ENCODE results near the gene PTBP2.
"Not testable (repeated sequence)": the region's sequence is repeated elsewhere in the genome, so short reads cannot be mapped to it uniquely, and the experiment has no call there.

The PTBP2 gene

DNA sequence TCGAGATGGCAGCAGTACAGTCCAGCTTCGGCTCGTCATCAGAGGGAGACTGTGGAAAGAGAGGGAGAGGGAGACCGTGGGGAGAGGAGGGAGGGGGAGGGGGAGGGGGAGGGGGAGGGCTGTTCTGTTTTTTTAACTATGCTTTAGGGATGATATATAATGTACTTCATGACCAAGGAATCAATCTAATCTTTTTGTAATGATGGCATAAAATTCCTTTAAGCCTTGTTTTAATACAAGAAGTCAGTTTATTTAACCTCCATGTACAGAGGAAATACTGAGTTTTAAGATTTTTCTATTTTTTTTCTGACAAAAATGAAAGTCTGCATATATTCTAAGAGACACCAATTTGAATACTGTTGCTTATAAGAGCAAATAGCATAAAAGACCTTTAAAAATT is 41.9 kb downstream of the PTBP2 start:
- Histone ChIP-seq H3K9me3 (ENCODE audit: control insufficient read depth in 2 of 2, low read length in 2 of 2) (no peaks in the 10 kb centered on the region), H3K36me3 (ENCODE audit: control insufficient read depth in 2 of 2, insufficient read depth in 2 of 2, low read length in 2 of 2) (no peaks in the 10 kb centered on the region), H3K9ac (ENCODE audit: low read depth in 1 of 2, low read length in 2 of 2) (no peak overlapping the region), H3K4me3 (ENCODE audit: low read length in 2 of 2) (no peak overlapping the region), H3K4me1 (ENCODE audit: control insufficient read depth in 2 of 2, insufficient read depth in 2 of 2, low read length in 2 of 2) (no peaks in the 10 kb centered on the region), H3K27ac (ENCODE audit: low read depth in 2 of 2, low read length in 2 of 2) (no peak overlapping the region), H3K27me3 (ENCODE audit: control insufficient read depth in 2 of 2, insufficient read depth in 2 of 2, low read length in 2 of 2) (no peaks in the 10 kb centered on the region)

DNA sequence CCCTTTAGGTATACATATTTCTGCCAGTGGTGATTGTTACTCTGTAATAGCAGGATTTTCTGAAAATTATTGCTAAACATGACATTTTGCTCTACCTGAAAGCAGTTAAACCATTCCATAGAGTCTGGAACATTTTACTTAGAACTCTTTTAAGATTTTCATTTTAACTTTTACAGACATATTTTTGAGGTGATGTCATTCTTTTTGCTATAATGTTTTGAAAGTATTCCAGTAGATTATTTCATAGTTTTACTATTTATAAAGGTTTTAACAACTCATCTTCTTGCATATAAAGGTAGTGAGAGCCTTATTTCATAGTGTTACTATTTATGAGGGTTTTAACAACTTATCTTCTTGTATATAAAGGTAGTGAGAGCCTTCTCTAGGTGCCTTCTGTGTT is 42.9 kb downstream of the PTBP2 start:
- Histone ChIP-seq H3K36me3 (ENCODE audit: control insufficient read depth in 2 of 2, insufficient read depth in 2 of 2, low read length in 2 of 2) (no peaks in the 10 kb centered on the region), H3K4me1 (ENCODE audit: control insufficient read depth in 2 of 2, insufficient read depth in 2 of 2, low read length in 2 of 2) (no peaks in the 10 kb centered on the region), H3K4me3 (ENCODE audit: low read length in 2 of 2) (no peak overlapping the region), H3K27ac (ENCODE audit: low read depth in 2 of 2, low read length in 2 of 2) (no peak overlapping the region), H3K9me3 (ENCODE audit: control insufficient read depth in 2 of 2, low read length in 2 of 2) (no peaks in the 10 kb centered on the region), H3K9ac (ENCODE audit: low read depth in 1 of 2, low read length in 2 of 2) (no peak overlapping the region), H3K27me3 (ENCODE audit: control insufficient read depth in 2 of 2, insufficient read depth in 2 of 2, low read length in 2 of 2) (no peaks in the 10 kb centered on the region)

DNA sequence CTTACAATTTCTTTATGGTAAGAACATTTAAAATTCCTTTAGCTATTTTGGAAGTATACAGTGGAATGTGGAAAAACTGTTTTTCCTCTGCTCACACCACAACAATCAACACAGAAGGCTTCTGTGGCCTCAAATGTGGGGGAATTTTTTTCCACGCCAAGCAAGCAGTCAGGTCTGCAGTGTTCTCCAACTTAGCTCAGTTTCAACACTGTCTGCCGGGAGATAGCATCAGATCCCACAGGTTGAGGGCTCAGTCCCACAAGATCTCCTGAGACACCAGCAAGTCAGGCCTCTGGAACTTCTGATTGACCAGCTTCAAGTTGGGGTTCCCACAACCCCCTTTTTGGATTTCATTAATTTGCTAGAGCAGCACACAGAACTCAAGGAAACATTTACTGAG is 50.3 kb downstream of the PTBP2 start:
- Histone ChIP-seq H3K4me3 (ENCODE audit: low read length in 2 of 2) (no peak overlapping the region), H3K4me1 (ENCODE audit: control insufficient read depth in 2 of 2, insufficient read depth in 2 of 2, low read length in 2 of 2) (no peaks in the 10 kb centered on the region), H3K27me3 (ENCODE audit: control insufficient read depth in 2 of 2, insufficient read depth in 2 of 2, low read length in 2 of 2) (no peaks in the 10 kb centered on the region), H3K9me3 (ENCODE audit: control insufficient read depth in 2 of 2, low read length in 2 of 2) (no peaks in the 10 kb centered on the region), H3K9ac (ENCODE audit: low read depth in 1 of 2, low read length in 2 of 2) (no peak overlapping the region), H3K36me3 (ENCODE audit: control insufficient read depth in 2 of 2, insufficient read depth in 2 of 2, low read length in 2 of 2) (peaks cover 9 to 10% of the 10 kb centered on the region in 2 donors), H3K27ac (ENCODE audit: low read depth in 2 of 2, low read length in 2 of 2) (no peak overlapping the region)

DNA sequence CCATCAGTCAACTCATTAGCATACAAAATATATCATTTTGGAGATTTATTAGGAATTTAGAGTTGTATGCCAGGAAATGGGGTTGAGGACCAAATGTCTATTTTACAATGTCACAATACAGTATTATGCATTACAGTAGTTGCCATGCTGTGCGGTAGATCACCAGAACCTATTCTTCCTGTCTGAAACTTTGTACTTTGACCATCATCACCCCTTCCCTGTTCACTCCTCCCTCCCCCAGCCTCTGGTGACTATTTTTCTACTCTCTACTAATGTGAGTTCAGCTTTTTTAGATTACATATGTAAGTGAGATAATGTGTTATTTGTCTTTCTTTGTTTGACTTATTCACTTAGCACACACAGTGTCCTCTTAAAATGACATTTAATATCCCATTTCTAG is 50.8 kb downstream of the PTBP2 start:
- no peaks in the 10 kb centered on the region for H3K4me1 ChIP-seq (ENCODE audit: control insufficient read depth in 2 of 2, insufficient read depth in 2 of 2, low read length in 2 of 2)
- H3K27ac ChIP-seq (ENCODE audit: low read depth in 2 of 2, low read length in 2 of 2), result no peak overlapping the region
- no peak overlapping the region for H3K4me3 ChIP-seq (ENCODE audit: low read length in 2 of 2)
- H3K27me3 ChIP-seq (ENCODE audit: control insufficient read depth in 2 of 2, insufficient read depth in 2 of 2, low read length in 2 of 2), result no peaks in the 10 kb centered on the region
- H3K9ac ChIP-seq (ENCODE audit: low read depth in 1 of 2, low read length in 2 of 2), result no peak overlapping the region
- H3K36me3 ChIP-seq (ENCODE audit: control insufficient read depth in 2 of 2, insufficient read depth in 2 of 2, low read length in 2 of 2), result peaks cover 9 to 10% of the 10 kb centered on the region in 2 donors
- no peaks in the 10 kb centered on the region for H3K9me3 ChIP-seq (ENCODE audit: control insufficient read depth in 2 of 2, low read length in 2 of 2)

DNA sequence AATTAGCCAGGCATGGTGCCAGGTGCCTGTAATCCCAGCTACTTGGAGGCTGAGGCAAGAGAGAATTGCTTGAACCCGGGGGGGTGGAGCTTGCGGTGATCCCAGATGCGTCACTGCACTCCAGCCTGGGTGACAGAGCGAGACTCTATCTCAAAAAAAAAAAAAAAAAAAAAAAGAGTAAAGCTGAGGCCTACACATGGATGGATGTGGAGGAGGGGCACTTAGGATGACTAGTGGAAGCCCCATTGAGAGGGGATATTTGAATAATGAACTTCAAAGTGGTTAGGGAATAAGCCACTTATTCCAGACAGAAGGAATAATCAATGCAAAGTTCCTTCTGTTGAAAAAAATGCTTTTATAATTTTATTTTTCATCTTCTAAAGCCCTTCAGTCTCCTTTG is 51.4 kb downstream of the PTBP2 start:
- H3K36me3 ChIP-seq (ENCODE audit: control insufficient read depth in 2 of 2, insufficient read depth in 2 of 2, low read length in 2 of 2), result peaks cover 9 to 10% of the 10 kb centered on the region in 2 donors

DNA sequence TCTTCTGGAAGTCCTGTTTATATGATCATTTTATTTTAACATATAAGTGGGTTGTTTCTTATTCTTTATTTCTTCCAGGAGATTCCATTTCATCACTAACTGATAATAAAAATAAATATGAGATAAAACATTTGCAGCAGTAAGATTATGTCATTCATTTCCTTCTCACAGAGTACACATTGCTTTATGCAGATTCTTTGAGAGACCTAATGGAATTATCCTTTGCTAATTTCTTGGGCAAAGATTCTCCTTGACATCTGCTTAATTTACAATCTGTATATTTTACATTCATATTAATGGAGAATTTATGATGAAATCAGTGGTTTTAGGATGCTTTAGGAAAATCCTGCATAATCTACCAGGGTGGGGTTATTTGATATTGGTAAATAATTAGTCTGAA is 60.6 kb downstream of the PTBP2 start:
- Histone ChIP-seq H3K36me3 (ENCODE audit: control insufficient read depth in 2 of 2, insufficient read depth in 2 of 2, low read length in 2 of 2) (peaks cover 19 to 26% of the 10 kb centered on the region in 2 donors), H3K4me3 (ENCODE audit: low read length in 2 of 2) (no peak overlapping the region), H3K27ac (ENCODE audit: low read depth in 2 of 2, low read length in 2 of 2) (no peak overlapping the region)

More for the DNA sequence above, 51.4 kb downstream of the PTBP2 start:
- Histone ChIP-seq H3K27ac (ENCODE audit: low read depth in 2 of 2, low read length in 2 of 2) (no peak overlapping the region), H3K4me3 (ENCODE audit: low read length in 2 of 2) (no peak overlapping the region), H3K4me1 (ENCODE audit: control insufficient read depth in 2 of 2, insufficient read depth in 2 of 2, low read length in 2 of 2) (no peaks in the 10 kb centered on the region), H3K9me3 (ENCODE audit: control insufficient read depth in 2 of 2, low read length in 2 of 2) (no peaks in the 10 kb centered on the region), H3K27me3 (ENCODE audit: control insufficient read depth in 2 of 2, insufficient read depth in 2 of 2, low read length in 2 of 2) (no peaks in the 10 kb centered on the region), H3K9ac (ENCODE audit: low read depth in 1 of 2, low read length in 2 of 2) (no peak overlapping the region)

DNA sequence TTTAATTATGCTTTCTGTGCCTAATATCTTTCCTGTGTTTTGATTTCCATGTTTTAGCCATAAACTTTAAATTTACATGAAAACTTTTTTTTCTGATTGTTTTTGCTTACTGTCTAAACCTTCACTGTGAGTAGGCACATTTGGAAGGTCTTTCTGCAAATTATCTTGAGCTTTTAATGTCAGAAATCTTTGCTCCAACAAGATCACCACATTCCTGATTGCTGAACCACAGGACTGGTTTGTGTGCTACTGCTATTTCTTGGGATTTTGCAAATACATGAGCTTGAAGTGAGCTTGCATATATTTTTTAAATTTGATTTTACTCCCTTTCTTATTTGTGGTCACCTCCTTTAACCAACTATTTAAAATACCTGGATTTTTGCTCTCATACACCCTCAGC is 61.3 kb downstream of the PTBP2 start:
- Histone ChIP-seq H3K27ac (ENCODE audit: low read depth in 2 of 2, low read length in 2 of 2) (no peak overlapping the region), H3K9ac (ENCODE audit: low read depth in 1 of 2, low read length in 2 of 2) (no peak overlapping the region), H3K9me3 (ENCODE audit: control insufficient read depth in 2 of 2, low read length in 2 of 2) (no peaks in the 10 kb centered on the region), H3K4me3 (ENCODE audit: low read length in 2 of 2) (no peak overlapping the region), H3K27me3 (ENCODE audit: control insufficient read depth in 2 of 2, insufficient read depth in 2 of 2, low read length in 2 of 2) (no peaks in the 10 kb centered on the region), H3K4me1 (ENCODE audit: control insufficient read depth in 2 of 2, insufficient read depth in 2 of 2, low read length in 2 of 2) (no peaks in the 10 kb centered on the region), H3K36me3 (ENCODE audit: control insufficient read depth in 2 of 2, insufficient read depth in 2 of 2, low read length in 2 of 2) (peaks cover 19 to 26% of the 10 kb centered on the region in 2 donors)

More for the DNA sequence above, 60.6 kb downstream of the PTBP2 start:
- no peaks in the 10 kb centered on the region for H3K9me3 ChIP-seq (ENCODE audit: control insufficient read depth in 2 of 2, low read length in 2 of 2)
- H3K4me1 ChIP-seq (ENCODE audit: control insufficient read depth in 2 of 2, insufficient read depth in 2 of 2, low read length in 2 of 2), result no peaks in the 10 kb centered on the region
- no peaks in the 10 kb centered on the region for H3K27me3 ChIP-seq (ENCODE audit: control insufficient read depth in 2 of 2, insufficient read depth in 2 of 2, low read length in 2 of 2)
- H3K9ac ChIP-seq (ENCODE audit: low read depth in 1 of 2, low read length in 2 of 2), result no peak overlapping the region

DNA sequence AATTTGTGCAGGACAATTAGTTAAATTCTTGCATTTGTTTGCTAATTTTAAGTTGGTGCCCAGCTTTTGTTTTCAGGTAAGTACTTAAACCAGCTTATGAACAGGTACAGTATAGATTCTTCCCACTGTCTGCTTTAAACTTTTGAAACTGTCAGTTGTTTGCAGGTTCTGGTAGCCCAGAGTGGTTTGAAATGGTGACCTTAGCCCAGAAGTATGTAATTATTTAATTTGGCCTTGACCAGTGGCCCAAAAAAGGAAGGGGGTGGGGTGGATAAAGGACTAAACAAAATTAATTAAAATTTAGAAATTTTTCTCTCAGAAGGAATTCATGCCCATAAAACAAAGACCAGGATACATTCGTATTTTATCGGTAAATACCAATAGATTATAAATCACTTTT is 69.0 kb downstream of the PTBP2 start:
- no peaks in the 10 kb centered on the region for H3K9me3 ChIP-seq (ENCODE audit: control insufficient read depth in 2 of 2, low read length in 2 of 2)
- H3K36me3 ChIP-seq (ENCODE audit: control insufficient read depth in 2 of 2, insufficient read depth in 2 of 2, low read length in 2 of 2), result peaks cover 2 to 7% of the 10 kb centered on the region in 2 donors
- no peaks in the 10 kb centered on the region for H3K27me3 ChIP-seq (ENCODE audit: control insufficient read depth in 2 of 2, insufficient read depth in 2 of 2, low read length in 2 of 2)
- no peak overlapping the region for H3K27ac ChIP-seq (ENCODE audit: low read depth in 2 of 2, low read length in 2 of 2)
- no peaks in the 10 kb centered on the region for H3K4me1 ChIP-seq (ENCODE audit: control insufficient read depth in 2 of 2, insufficient read depth in 2 of 2, low read length in 2 of 2)
- no peak overlapping the region for H3K4me3 ChIP-seq (ENCODE audit: low read length in 2 of 2)
- H3K9ac ChIP-seq (ENCODE audit: low read depth in 1 of 2, low read length in 2 of 2), result no peak overlapping the region

DNA sequence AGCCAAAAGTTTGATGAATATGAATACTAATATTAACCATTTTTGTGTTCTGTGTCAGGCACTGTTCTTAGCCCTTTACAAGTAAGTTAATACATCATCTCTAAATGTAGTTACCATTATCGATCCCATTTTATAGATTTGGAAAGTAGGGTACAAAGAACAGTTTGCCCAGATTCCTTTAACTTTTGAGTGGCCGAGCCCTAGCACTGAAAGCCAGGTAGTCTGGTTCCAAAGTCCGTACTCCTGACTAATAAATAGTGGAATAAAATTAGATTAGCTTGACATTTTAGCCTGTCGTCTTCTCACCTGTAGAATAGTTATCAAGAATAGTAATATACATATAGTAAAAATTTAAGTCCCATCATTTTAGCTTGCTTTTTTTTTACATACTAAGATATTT is 70.6 kb downstream of the PTBP2 start:
- Histone ChIP-seq H3K27me3 (ENCODE audit: control insufficient read depth in 2 of 2, insufficient read depth in 2 of 2, low read length in 2 of 2) (no peaks in the 10 kb centered on the region), H3K36me3 (ENCODE audit: control insufficient read depth in 2 of 2, insufficient read depth in 2 of 2, low read length in 2 of 2) (peaks cover 2 to 4% of the 10 kb centered on the region in 2 donors), H3K4me3 (ENCODE audit: low read length in 2 of 2) (no peak overlapping the region), H3K9ac (ENCODE audit: low read depth in 1 of 2, low read length in 2 of 2) (no peak overlapping the region), H3K9me3 (ENCODE audit: control insufficient read depth in 2 of 2, low read length in 2 of 2) (no peaks in the 10 kb centered on the region), H3K4me1 (ENCODE audit: control insufficient read depth in 2 of 2, insufficient read depth in 2 of 2, low read length in 2 of 2) (no peaks in the 10 kb centered on the region), H3K27ac (ENCODE audit: low read depth in 2 of 2, low read length in 2 of 2) (no peak overlapping the region)

DNA sequence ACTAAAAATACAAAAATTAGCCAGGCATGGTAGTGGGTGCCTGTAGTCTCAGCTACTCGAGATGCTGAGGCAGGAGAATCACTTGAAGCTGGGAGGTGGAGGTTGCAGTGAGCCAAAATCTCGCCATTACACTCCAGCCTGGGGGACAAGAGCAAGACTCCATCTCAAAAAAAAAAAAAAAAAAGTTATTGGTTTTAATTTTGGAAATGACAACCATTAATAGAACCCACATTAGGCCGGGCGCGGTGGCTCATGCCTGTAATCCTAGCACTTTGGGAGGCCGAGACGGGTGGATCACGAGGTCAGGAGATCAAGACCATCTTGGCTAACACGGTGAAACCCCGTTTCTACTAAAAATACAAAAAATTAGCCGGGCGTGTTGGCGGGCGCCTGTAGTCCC is 80.1 kb downstream of the PTBP2 start:
- not testable (repeated sequence) for H3K36me3 ChIP-seq (ENCODE audit: control insufficient read depth in 2 of 2, insufficient read depth in 2 of 2, low read length in 2 of 2); H3K27ac ChIP-seq (ENCODE audit: low read depth in 2 of 2, low read length in 2 of 2); H3K4me1 ChIP-seq (ENCODE audit: control insufficient read depth in 2 of 2, insufficient read depth in 2 of 2, low read length in 2 of 2); H3K27me3 ChIP-seq (ENCODE audit: control insufficient read depth in 2 of 2, insufficient read depth in 2 of 2, low read length in 2 of 2); H3K4me3 ChIP-seq (ENCODE audit: low read length in 2 of 2); H3K9ac ChIP-seq (ENCODE audit: low read depth in 1 of 2, low read length in 2 of 2); H3K9me3 ChIP-seq (ENCODE audit: control insufficient read depth in 2 of 2, low read length in 2 of 2)

DNA sequence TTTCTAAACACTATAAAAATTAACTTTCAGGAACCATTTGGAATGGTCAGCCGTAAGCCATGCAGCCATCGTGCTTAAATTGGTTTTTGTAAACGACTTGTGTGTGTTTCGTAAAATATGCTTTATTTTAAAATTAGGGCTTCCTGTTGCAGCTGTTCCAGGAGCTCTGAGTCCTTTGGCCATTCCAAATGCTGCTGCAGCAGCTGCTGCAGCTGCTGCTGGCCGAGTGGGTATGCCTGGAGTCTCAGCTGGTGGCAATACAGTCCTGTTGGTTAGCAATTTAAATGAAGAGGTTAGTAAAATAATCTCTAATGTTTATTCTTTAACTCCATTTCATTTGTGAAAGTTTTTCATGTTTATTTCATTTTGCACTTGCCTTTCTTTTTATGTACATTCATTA is 83.1 kb downstream of the PTBP2 start:
- no peak overlapping the region for H3K9ac ChIP-seq (ENCODE audit: low read depth in 1 of 2, low read length in 2 of 2)
- no peaks in the 10 kb centered on the region for H3K9me3 ChIP-seq (ENCODE audit: control insufficient read depth in 2 of 2, low read length in 2 of 2)
- no peaks in the 10 kb centered on the region for H3K27me3 ChIP-seq (ENCODE audit: control insufficient read depth in 2 of 2, insufficient read depth in 2 of 2, low read length in 2 of 2)
- peaks cover 5% of the 10 kb centered on the region in 2 donors for H3K36me3 ChIP-seq (ENCODE audit: control insufficient read depth in 2 of 2, insufficient read depth in 2 of 2, low read length in 2 of 2)
- no peak overlapping the region for H3K4me3 ChIP-seq (ENCODE audit: low read length in 2 of 2)
- no peaks in the 10 kb centered on the region for H3K4me1 ChIP-seq (ENCODE audit: control insufficient read depth in 2 of 2, insufficient read depth in 2 of 2, low read length in 2 of 2)
- H3K27ac ChIP-seq (ENCODE audit: low read depth in 2 of 2, low read length in 2 of 2), result no peak overlapping the region

All from mucosa of rectum (tissue), 2 donors.